AG04449 (cell line): ENCODE results near the gene TMCC1.

Experiments
- CTCF ChIA-PET: fragments of 350-600 bp; formaldehyde crosslinking; extraction: SDS; loops from one replicate; lab custom pipeline; 2021; ENCODE audit warnings: antibody characterized with exemption; lab: Yijun Ruan, JAX
- POLR2A ChIA-PET: fragments of 400-600, 350-600 bp; formaldehyde crosslinking; extraction: SDS; loops from one replicate; lab custom pipeline; 2020; ENCODE audit warnings: antibody characterized with exemption, inconsistent platforms; lab: Yijun Ruan, JAX
- DNase-seq: peaks from one replicate; pipeline ENCODE4 v3.0.0-alpha.2; 2010; ENCODE audit warnings: low read depth, low spot score
- H3K4me3 ChIP-seq: 2 replicates; pipeline ENCODE4 v1.5.1; 2011; ENCODE audit warnings: low read depth, mild to moderate bottlenecking, control low read depth, low read length
- TF ChIP-seq, protein P1 (sequence below): IDR thresholded peaks from one replicate; pipeline ENCODE4 v1.5.1; 2011; ENCODE audit warnings: mild to moderate bottlenecking, moderate library complexity, low read length, control low read depth, inconsistent platforms; ENCODE audit not compliant: insufficient read depth; ENCODE audit errors: missing control alignments

The TMCC1 gene

DNA sequence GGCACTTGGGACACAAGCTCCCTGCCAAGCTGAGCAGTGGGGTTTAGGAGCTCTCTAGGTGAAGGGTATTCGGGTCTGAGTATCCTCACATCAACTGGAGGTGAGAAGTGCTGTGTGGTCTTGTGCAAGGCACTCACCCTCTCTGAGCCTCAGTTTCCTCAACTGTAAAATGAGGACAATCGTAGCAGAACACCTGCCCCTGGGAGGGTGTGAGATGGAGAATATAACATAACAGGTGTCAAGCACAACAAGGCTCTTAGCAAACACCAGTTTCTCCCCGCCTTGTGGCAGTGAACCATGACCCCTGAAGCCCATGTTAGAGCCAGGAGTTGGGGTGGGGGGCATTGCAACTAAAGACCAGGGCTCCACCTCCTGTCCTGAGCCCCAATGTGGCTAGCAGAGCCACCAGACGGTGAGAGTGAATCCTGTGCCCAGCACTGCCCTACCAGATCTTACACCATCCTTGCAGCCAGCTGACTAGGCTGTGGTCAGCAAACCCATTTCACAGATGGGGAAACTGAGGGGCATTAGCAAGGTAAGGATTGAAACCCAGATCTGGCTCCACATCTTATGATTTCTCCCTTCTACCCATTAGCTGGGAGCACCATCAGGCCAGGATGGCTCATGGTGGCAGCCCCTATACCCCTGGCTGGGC, 284.4 kb downstream of the TMCC1 start:
- POLR2A ChIA-PET: interaction anchor here (0.7 kb wide), 1 partner anchor 18 kb away, joined by 5 read pairs; no protein-coding TSS in a partner anchor
- TF ChIP-seq, protein P1, sequence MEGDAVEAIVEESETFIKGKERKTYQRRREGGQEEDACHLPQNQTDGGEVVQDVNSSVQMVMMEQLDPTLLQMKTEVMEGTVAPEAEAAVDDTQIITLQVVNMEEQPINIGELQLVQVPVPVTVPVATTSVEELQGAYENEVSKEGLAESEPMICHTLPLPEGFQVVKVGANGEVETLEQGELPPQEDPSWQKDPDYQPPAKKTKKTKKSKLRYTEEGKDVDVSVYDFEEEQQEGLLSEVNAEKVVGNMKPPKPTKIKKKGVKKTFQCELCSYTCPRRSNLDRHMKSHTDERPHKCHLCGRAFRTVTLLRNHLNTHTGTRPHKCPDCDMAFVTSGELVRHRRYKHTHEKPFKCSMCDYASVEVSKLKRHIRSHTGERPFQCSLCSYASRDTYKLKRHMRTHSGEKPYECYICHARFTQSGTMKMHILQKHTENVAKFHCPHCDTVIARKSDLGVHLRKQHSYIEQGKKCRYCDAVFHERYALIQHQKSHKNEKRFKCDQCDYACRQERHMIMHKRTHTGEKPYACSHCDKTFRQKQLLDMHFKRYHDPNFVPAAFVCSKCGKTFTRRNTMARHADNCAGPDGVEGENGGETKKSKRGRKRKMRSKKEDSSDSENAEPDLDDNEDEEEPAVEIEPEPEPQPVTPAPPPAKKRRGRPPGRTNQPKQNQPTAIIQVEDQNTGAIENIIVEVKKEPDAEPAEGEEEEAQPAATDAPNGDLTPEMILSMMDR: no peak
- no peak for DNase-seq
- CTCF ChIA-PET: interaction anchor here (0.9 to 3.3 kb wide), 6 partner anchors 8 to 123 kb away, joined by 3 to 13 read pairs (median 6); no protein-coding TSS in a partner anchor
- no peak overlapping the region for H3K4me3 ChIP-seq

- POLR2A ChIA-PET: interaction anchor here (0.7 kb wide), 1 partner anchor 18 kb away, joined by 5 read pairs; no protein-coding TSS in a partner anchor
- TF ChIP-seq, protein P1: peak; percentile 38
- DNase-seq: no peak
- CTCF ChIA-PET: interaction anchor here (0.9 to 3.3 kb wide), 7 partner anchors 9 to 122 kb away, joined by 3 to 13 read pairs (median 8); no protein-coding TSS in a partner anchor
- H3K4me3 ChIP-seq: no peak overlapping the region
Measured at GRCh38 chr3:129608087-129608935, 285.2 kb downstream of the TMCC1 start.

GRCh38 chr3:129607391-129608068, 286.0 kb downstream of the TMCC1 start:
- peak overlapping the region; percentile 57 for H3K4me3 ChIP-seq
- no peak for DNase-seq
- POLR2A ChIA-PET: no interaction called here

GRCh38 chr3:129606636-129607390, 286.7 kb downstream of the TMCC1 start, which contains the start of gene PLXND1:
PLXND1 (minus strand) TSS chr3:129606676; CDS start chr3:129606639, 37 bp downstream.
- peak within 1 kb of the TSS; percentile 71 for H3K4me3 ChIP-seq
- CTCF ChIA-PET: interaction anchor here (0.6 to 3.3 kb wide), 5 partner anchors 11 to 223 kb away, joined by 3 to 19 read pairs (median 8); no protein-coding TSS in a partner anchor
- TF ChIP-seq, protein P1: no peak
- POLR2A ChIA-PET: interaction anchor here (1.8 kb wide), 1 partner anchor 10 kb away, joined by 11 read pairs; no protein-coding TSS in a partner anchor
- DNase-seq: no peak

More at GRCh38 chr3:129607391-129608068, 286.0 kb downstream of the TMCC1 start:
- CTCF ChIA-PET: interaction anchor here (0.6 to 3.3 kb wide), 5 partner anchors 113 to 224 kb away, joined by 3 to 13 read pairs (median 8); no protein-coding TSS in a partner anchor
- TF ChIP-seq, protein P1: no peak

GRCh38 chr3:129605922-129606635, 287.4 kb downstream of the TMCC1 start:
- TF ChIP-seq, protein P1: no peak
- ChIA-PET POLR2A (interaction anchor here (1.8 kb wide), 1 partner anchor 9 kb away, joined by 11 read pairs; no protein-coding TSS in a partner anchor), CTCF (interaction anchor here (0.8 to 3.2 kb wide), 7 partner anchors 8 to 223 kb away, joined by 3 to 24 read pairs (median 4); no protein-coding TSS in a partner anchor)
- H3K4me3 ChIP-seq: peak overlapping the region; percentile 71
- no peak for DNase-seq
